Neural progenitor cell (in vitro differentiated cells): ENCODE measurements around the gene PRRC2A.

Experiments used
- EZH2 ChIP-seq: fragments of 200-600 bp; sonication (generic); IDR thresholded peaks from 2 replicates; pipeline ENCODE4 v1.6.1; 2017; ENCODE audit warnings: antibody characterized with exemption, mild to moderate bottlenecking, moderate library complexity
- TF ChIP-seq, protein P1 (sequence below): fragments of 200-600 bp; sonication (generic); IDR thresholded peaks from 2 replicates; pipeline ENCODE4 v1.5.1; 2017; ENCODE audit warnings: antibody characterized with exemption, mild to moderate bottlenecking

DNA sequence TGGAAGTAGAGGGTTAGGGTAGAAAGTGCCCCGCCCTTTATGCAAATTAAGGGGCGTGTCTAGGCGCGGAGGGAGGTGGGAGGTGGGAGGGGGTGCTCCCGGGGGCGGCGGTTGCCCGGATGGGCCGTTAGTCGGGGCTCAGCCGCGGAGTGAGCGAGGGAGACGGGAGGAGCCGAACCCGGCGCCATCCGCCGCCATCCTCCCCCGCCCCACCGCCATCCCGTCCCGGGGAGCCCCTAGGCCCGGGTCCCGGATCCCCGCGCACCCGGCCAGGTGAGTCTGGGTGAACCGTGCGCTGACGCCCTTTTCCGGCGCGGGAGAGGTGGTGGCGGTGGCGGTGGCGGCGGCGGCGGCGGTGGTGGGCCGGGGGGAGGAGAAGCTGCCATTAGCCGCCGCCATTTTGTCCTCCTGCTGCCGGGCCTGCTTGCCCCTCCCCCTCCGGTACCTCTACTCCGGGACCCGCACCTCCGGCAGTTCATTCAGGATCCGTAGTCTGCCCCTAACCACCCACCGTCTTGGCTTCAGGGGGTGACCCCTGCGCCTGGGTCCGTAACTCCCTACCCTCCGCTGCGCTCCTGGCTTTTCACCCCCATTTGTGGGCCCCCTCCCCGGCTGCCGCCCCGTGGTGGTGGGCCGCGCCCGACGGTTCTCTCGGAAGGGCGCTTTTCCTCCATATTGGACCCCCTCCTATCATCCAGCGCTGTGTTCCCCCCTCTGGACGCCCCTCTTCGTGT lies at the start of gene PRRC2A:
- TF ChIP-seq EZH2: no peak
- TF ChIP-seq, protein P1, sequence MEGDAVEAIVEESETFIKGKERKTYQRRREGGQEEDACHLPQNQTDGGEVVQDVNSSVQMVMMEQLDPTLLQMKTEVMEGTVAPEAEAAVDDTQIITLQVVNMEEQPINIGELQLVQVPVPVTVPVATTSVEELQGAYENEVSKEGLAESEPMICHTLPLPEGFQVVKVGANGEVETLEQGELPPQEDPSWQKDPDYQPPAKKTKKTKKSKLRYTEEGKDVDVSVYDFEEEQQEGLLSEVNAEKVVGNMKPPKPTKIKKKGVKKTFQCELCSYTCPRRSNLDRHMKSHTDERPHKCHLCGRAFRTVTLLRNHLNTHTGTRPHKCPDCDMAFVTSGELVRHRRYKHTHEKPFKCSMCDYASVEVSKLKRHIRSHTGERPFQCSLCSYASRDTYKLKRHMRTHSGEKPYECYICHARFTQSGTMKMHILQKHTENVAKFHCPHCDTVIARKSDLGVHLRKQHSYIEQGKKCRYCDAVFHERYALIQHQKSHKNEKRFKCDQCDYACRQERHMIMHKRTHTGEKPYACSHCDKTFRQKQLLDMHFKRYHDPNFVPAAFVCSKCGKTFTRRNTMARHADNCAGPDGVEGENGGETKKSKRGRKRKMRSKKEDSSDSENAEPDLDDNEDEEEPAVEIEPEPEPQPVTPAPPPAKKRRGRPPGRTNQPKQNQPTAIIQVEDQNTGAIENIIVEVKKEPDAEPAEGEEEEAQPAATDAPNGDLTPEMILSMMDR: no peak
